Karpas-422 (cell line): Measurements from ENCODE around the gene SCAI. TPM values are rescaled to one million over a fixed set of nuclear protein-coding genes. Genes with fewer than 3 reads are reported as not detected.

Source experiments
- DNase-seq: peaks from one replicate; pipeline ENCODE4 v3.0.0-alpha.2; 2015
- H2AFZ ChIP-seq: fragments of 200-600 bp; sonication (generic); 2 replicates; pipeline ENCODE4 v1.6.1; 2014; ENCODE audit warnings: antibody characterized with exemption, low read length, mixed read lengths
- H3K27ac ChIP-seq: fragments of 200-600 bp; sonication (generic); 2 replicates; pipeline ENCODE4 v1.5.1; 2014; ENCODE audit warnings: mild to moderate bottlenecking, low read length, moderate library complexity
- H3K27me3 ChIP-seq: fragments of 200-600 bp; sonication (generic); 2 replicates; pipeline ENCODE4 v1.6.1; 2014; ENCODE audit warnings: low read length, mixed read lengths
- H3K36me3 ChIP-seq: fragments of 200-600 bp; sonication (generic); 2 replicates; pipeline ENCODE4 v1.6.1; 2014; ENCODE audit warnings: low read length, mixed read lengths; ENCODE audit not compliant: insufficient read depth
- H3K4me1 ChIP-seq: fragments of 200-600 bp; sonication (generic); 2 replicates; pipeline ENCODE4 v1.6.1; 2014; ENCODE audit warnings: mild to moderate bottlenecking, low read length, mixed read lengths
- H3K4me2 ChIP-seq: fragments of 200-600 bp; sonication (generic); 2 replicates; pipeline ENCODE4 v1.6.1; 2014; ENCODE audit warnings: low read length, low read depth, mild to moderate bottlenecking; ENCODE audit not compliant: poor library complexity, severe bottlenecking
- H3K4me3 ChIP-seq: fragments of 200-600 bp; sonication (generic); 2 replicates; pipeline ENCODE4 v1.5.1; 2014; ENCODE audit warnings: mild to moderate bottlenecking, antibody characterized with exemption, low read length, mixed read lengths
- H3K79me2 ChIP-seq: fragments of 200-600 bp; sonication (generic); 2 replicates; pipeline ENCODE4 v1.6.1; 2014; ENCODE audit warnings: mild to moderate bottlenecking, low read length, mixed read lengths
- H3K9ac ChIP-seq: fragments of 200-600 bp; sonication (generic); 2 replicates; pipeline ENCODE4 v1.6.0; 2014; ENCODE audit warnings: low read length
- H3K9me2 ChIP-seq: fragments of 200-600 bp; sonication (generic), shearing (Covaris generic); replicated peaks from 2 replicates; pipeline ENCODE4 v1.6.0; 2014; ENCODE audit warnings: mild to moderate bottlenecking, low read length, moderate library complexity; ENCODE audit not compliant: insufficient read depth
- H3K9me3 ChIP-seq: fragments of 300-700, 200-600 bp; sonication (generic); 2 replicates; pipeline ENCODE4 v1.6.1; 2014; ENCODE audit warnings: low read length, mixed read lengths
- H4K20me1 ChIP-seq: fragments of 200-600 bp; sonication (generic); 2 replicates; pipeline ENCODE4 v1.6.1; 2014; ENCODE audit warnings: mild to moderate bottlenecking, antibody characterized with exemption, low read length, low read depth; ENCODE audit not compliant: insufficient read depth
- total RNA-seq: library from RNA; depleted of rRNA; stranded (reverse); fragments of >200 nt; shearing (Covaris generic); gene quantifications from 2 replicates; pipeline ENCODE4 v1.2.3, GENCODE V29; 2014; ENCODE audit warnings: low replicate concordance

SCAI gene
- total RNA-seq, 1 experiment from 2014 or later: 35.3 TPM

DNA sequence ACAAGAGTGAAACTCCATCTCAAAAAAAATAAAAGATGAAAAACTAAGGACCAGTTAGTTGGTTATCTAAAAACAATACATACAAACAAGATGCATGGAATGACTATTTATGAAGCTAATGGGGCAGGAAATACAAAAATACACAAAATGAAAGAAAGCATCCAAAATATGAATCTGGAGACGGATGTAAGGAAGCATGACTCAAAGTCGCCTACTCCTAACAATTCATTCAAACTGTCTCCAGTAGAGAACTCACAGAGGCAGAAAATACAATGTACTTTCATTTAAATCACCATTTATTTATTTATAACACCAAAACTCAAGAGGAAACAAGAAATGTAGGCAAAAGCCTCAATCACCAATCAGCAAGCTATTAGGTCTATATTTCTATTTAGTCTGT lies 68.4 kb downstream of the SCAI start:
- no peak for DNase-seq
- Histone ChIP-seq H3K9ac (no peak overlapping the region), H3K9me2 (no peaks in the 10 kb centered on the region), H3K79me2 (peaks cover 30% of the 10 kb centered on the region), H3K9me3 (no peaks in the 10 kb centered on the region), H3K27ac (no peak overlapping the region), H4K20me1 (no peaks in the 10 kb centered on the region), H3K4me2 (no peak overlapping the region), H3K4me1 (no peaks in the 10 kb centered on the region), H2AFZ (no peak overlapping the region), H3K36me3 (no peaks in the 10 kb centered on the region), H3K27me3 (no peaks in the 10 kb centered on the region), H3K4me3 (no peak overlapping the region)

DNA sequence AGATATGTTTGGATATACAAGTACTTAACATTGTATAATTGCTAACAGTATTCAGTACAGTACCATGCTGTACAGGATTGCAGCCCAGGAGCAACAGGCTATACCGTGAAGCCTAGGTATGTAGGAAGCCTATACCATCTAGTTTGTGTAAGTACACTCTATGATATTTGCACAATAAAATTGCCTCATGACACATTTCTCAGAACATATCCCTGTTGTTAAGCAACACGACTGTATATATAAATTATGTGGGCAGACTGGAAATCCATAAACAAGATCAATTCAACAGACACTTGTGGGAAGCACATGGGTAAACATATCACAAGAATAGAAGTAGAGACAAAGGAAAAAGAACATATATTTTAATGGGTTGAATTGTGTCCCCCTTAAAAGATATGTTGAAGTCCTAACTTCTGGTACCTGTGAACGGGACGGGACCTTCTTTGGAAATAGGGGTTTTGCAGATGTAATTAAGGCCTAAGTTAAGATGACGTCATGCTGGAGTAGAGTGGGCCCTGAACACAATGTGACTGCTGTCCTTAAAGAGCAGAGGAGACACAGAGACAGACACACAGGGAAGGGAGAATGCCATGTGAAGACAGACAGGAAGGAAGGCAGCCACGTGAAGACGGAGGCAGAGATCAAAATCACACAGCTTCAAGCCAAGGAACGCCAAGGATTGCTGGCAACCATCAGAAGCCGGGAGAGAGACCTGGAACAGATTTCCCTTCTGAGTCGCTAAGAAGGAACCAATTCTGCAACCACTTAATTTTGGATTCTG lies 76.3 kb downstream of the SCAI start:
- Histone ChIP-seq H3K9me3 (no peaks in the 10 kb centered on the region), H3K9me2 (no peaks in the 10 kb centered on the region), H3K4me2 (no peak overlapping the region), H2AFZ (no peak overlapping the region), H3K4me1 (no peaks in the 10 kb centered on the region), H3K79me2 (peaks cover 32% of the 10 kb centered on the region), H4K20me1 (no peaks in the 10 kb centered on the region), H3K27me3 (no peaks in the 10 kb centered on the region), H3K9ac (no peak overlapping the region), H3K4me3 (no peak overlapping the region), H3K27ac (no peak overlapping the region), H3K36me3 (no peaks in the 10 kb centered on the region; the same call in 1 of the 2 replicates)
- no peak for DNase-seq

DNA sequence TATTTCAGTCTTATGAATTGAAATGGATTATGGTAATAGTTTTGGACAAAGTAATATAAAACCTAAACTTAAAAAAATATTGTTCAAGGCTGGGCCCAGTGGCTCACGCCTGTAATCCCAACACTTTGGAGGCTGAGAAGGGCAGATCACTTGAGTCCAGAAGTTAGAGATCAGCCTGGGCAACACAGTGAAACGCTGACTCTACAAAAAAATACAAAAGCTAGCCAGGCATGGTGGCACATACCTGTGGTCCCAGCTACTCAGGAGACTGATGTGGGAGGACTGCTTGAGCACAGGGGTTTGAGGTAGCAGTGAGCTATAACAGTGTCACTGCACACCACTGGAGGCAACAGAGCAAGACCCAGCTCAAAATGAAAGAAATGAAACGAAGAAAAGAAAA lies 81.9 kb downstream of the SCAI start:
- no peaks in the 10 kb centered on the region for H4K20me1 ChIP-seq
- H3K9me2 ChIP-seq: no peaks in the 10 kb centered on the region
- H3K9ac ChIP-seq: no peak overlapping the region
- H3K36me3 ChIP-seq: no peaks in the 10 kb centered on the region; the same call in 1 of the 2 replicates
- peaks cover 51% of the 10 kb centered on the region for H3K79me2 ChIP-seq
- no peaks in the 10 kb centered on the region for H3K27me3 ChIP-seq
- no peak for DNase-seq
- no peak overlapping the region for H2AFZ ChIP-seq
- H3K4me1 ChIP-seq: no peaks in the 10 kb centered on the region
- H3K4me2 ChIP-seq: no peak overlapping the region
- no peak overlapping the region for H3K27ac ChIP-seq
- no peak overlapping the region for H3K4me3 ChIP-seq
- no peaks in the 10 kb centered on the region for H3K9me3 ChIP-seq

DNA sequence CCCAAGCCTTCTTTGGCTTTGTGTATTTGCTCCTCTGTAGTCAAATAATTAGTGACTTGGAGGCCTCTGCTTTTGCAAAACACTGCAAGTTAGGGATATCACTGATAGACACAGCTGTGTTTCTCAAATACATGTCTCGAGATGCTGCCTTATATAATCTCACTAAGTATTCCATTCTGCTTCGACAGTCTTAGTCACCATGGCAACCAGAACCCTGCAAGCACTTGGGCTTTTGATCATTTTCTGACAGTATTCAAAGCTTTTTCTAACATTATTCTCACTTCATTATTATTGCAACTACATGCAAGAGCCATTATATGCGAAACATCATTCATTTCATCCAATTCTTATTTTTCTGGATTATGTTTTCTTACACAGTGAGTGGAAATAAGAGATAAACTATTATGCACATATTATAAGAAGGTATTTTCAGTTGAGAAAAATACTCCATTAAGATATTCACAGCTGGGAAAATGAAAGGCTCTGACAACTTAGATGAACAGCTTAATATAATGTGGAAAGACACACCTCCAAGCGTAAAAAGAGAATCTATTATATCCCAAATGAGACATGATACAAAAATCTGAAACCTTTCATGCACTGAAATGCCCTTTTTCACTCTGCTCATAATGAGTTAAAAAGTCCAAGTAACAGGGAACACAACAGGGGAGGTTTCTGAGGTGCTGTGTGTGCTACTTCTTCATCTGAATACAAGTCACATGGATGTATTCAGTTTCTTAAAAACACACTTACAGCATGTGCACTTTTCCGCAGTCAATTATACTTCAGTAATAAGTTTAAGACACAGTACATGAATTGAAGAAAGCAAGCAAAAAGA lies 93.9 kb downstream of the SCAI start:
- no peak for DNase-seq
- H3K4me1 ChIP-seq: peaks cover under 1% of the 10 kb centered on the region

GRCh38 chr9:125043631-125044030 lies 99.7 kb downstream of the SCAI start:
- Histone ChIP-seq H2AFZ (no peak overlapping the region), H3K9me3 (no peaks in the 10 kb centered on the region), H3K27ac (no peak overlapping the region), H4K20me1 (no peaks in the 10 kb centered on the region), H3K9ac (no peak overlapping the region), H3K4me1 (no peaks in the 10 kb centered on the region), H3K27me3 (no peaks in the 10 kb centered on the region), H3K79me2 (peaks cover 20% of the 10 kb centered on the region), H3K4me2 (no peak overlapping the region), H3K36me3 (no peaks in the 10 kb centered on the region), H3K9me2 (no peaks in the 10 kb centered on the region; the same call in 1 of the 2 replicates), H3K4me3 (no peak overlapping the region)
- no peak for DNase-seq

More for the DNA sequence above, 93.9 kb downstream of the SCAI start:
- H3K9ac ChIP-seq: no peak overlapping the region
- no peak overlapping the region for H3K4me3 ChIP-seq
- H3K27ac ChIP-seq: no peak overlapping the region
- no peaks in the 10 kb centered on the region for H4K20me1 ChIP-seq
- no peaks in the 10 kb centered on the region; the same call in 1 of the 2 replicates for H3K9me2 ChIP-seq
- H3K79me2 ChIP-seq: peaks cover 14% of the 10 kb centered on the region
- no peaks in the 10 kb centered on the region for H3K27me3 ChIP-seq
- H2AFZ ChIP-seq: no peak overlapping the region
- H3K9me3 ChIP-seq: no peaks in the 10 kb centered on the region
- no peak overlapping the region for H3K4me2 ChIP-seq
- no peaks in the 10 kb centered on the region for H3K36me3 ChIP-seq

DNA sequence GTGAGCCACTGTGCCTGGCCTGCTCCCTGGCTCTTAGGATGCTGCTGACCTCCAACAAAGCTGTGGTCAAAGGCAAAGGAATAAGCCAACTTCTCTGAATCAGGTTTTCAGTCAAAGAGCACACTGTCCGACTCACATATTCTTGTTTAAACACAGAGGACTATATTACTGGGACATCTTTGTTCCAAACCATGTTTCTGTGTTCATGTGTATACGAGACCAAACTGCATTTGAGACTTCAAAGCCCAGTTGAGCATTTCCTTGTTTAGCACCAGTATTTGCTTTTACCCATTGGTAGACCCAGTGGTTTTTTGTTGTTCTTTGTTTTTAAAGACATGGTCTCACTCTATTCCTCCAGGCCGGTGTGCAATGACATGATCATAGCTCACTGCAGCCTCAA lies 100.2 kb downstream of the SCAI start:
- Histone ChIP-seq H3K4me1 (no peaks in the 10 kb centered on the region), H4K20me1 (no peaks in the 10 kb centered on the region), H3K27ac (no peak overlapping the region), H3K79me2 (peaks cover 17% of the 10 kb centered on the region), H3K4me2 (no peak overlapping the region), H3K27me3 (no peaks in the 10 kb centered on the region), H2AFZ (no peak overlapping the region), H3K36me3 (no peaks in the 10 kb centered on the region), H3K9me3 (no peaks in the 10 kb centered on the region), H3K9ac (no peak overlapping the region), H3K9me2 (no peaks in the 10 kb centered on the region; the same call in 1 of the 2 replicates), H3K4me3 (no peak overlapping the region)
- no peak for DNase-seq

DNA sequence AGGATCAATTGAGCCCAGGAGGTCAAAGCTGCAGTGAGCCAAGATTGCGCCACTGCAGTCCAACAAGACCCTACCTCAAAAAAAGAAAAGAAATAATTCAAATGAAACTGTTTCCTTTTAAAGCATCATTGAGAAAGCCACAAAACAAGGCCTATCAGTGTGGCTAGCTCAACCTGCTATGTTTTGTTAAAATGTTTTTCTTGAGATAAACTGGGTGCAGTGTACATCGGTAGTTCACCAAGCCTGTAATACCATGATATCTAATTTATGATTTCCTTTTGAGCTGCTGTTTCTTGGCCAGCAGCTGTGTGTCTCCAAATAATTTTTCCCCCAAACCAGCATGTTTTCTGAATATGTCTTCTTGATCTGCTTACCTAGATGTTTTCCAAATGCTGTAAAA lies 105.2 kb downstream of the SCAI start:
- H3K9me2 ChIP-seq: no peaks in the 10 kb centered on the region
- H2AFZ ChIP-seq: no peak overlapping the region
- no peaks in the 10 kb centered on the region for H3K9me3 ChIP-seq

DNA sequence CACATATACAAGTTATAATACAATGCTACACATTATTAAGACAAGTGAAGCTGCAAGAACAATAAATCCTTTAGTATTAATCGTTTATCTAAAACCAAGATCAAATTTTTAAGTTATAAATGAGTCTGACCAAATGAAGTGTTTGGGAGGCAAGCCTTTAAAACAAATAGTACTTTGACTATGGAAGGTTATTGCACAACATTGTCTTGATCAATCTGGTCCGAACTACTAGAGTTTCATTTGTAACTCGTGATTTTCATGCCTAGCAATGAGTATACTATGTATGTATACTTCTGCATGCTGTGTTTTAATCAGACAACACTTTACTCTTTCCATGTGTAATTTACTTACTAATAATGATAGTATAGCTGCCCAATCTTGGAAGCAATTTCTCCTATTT lies 115.3 kb downstream of the SCAI start:
- no peak overlapping the region for H2AFZ ChIP-seq
- no peaks in the 10 kb centered on the region for H3K27me3 ChIP-seq
- H3K79me2 ChIP-seq: 0 out of 2 replicates have a peak, but pooled peaks cover 3% of the 10 kb centered on the region
- no peaks in the 10 kb centered on the region for H3K9me3 ChIP-seq
- H3K36me3 ChIP-seq: peaks cover 19% of the 10 kb centered on the region; the same call in 1 of the 2 replicates
- no peak overlapping the region for H3K9ac ChIP-seq
- H4K20me1 ChIP-seq: no peaks in the 10 kb centered on the region
- no peaks in the 10 kb centered on the region for H3K9me2 ChIP-seq
- no peaks in the 10 kb centered on the region for H3K4me1 ChIP-seq
- no peak for DNase-seq
- H3K27ac ChIP-seq: no peak overlapping the region
- H3K4me2 ChIP-seq: no peak overlapping the region
- H3K4me3 ChIP-seq: no peak overlapping the region

More for the DNA sequence above, 105.2 kb downstream of the SCAI start:
- Histone ChIP-seq H3K4me2 (no peak overlapping the region), H3K27me3 (no peaks in the 10 kb centered on the region), H3K4me1 (no peaks in the 10 kb centered on the region), H3K27ac (no peak overlapping the region), H4K20me1 (no peaks in the 10 kb centered on the region), H3K9ac (no peak overlapping the region), H3K79me2 (0 out of 2 replicates have a peak, but pooled peaks cover 9% of the 10 kb centered on the region), H3K4me3 (no peak overlapping the region), H3K36me3 (no peaks in the 10 kb centered on the region)
- DNase-seq: no peak
